ENCODE measurements around the gene TRIM3. TPM values are rescaled to one million over a fixed set of nuclear protein-coding genes. Genes with fewer than 3 reads are reported as not detected.

The TRIM3 gene
- total RNA-seq, result 13.3 and 13.5 TPM in 2 replicates

DNA sequence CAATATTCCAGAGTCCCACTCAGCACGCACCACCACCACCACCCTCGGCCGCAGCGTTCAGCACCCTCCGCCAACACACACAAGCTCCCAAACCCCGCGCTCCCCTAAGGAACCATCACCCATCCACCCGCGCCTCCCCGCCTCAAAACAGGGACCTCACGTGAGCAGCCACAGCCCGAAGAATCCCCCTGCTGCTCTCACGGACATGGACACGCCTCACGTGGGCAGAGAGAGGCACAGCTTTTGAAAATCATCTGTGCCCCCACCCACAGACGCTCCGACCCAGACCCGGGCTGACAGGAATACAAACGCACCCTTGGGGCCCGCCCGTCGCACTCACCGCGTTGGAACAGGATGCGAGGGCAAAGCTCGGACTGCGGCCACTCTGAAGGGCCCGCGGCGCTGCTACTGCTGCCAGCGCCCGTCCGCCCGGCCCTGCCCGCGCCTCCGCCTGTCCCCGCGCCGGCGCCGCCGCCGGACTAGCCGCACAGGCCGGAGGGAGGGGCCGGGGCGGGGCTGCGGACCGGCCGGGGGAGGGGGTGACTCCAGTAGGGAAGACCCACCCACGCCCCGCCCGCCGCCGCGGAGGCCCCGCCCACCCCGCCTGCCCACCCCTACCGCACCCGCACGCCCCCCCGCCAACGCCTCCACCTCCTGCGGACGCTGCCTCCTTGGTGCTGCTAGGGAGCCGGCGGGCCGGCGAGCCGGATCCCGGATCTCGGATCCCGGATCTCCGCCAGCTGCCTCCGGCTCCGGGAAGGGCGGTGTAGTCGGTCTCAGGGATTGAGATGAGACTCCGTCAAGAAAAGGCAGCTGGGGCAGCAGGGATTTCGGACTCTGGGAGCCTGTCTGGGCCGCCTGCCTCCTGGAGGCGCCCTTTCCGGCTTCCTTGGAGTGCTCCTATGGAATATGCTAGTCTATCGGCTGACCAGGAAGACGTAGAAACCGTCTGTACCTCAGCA lies at the start of gene TRIM3:
TRIM3 (minus strand) TSS at position 491 of the 962 bp plus-strand sequence. CDS start 8,246 bp downstream, outside the sequence.

DNA sequence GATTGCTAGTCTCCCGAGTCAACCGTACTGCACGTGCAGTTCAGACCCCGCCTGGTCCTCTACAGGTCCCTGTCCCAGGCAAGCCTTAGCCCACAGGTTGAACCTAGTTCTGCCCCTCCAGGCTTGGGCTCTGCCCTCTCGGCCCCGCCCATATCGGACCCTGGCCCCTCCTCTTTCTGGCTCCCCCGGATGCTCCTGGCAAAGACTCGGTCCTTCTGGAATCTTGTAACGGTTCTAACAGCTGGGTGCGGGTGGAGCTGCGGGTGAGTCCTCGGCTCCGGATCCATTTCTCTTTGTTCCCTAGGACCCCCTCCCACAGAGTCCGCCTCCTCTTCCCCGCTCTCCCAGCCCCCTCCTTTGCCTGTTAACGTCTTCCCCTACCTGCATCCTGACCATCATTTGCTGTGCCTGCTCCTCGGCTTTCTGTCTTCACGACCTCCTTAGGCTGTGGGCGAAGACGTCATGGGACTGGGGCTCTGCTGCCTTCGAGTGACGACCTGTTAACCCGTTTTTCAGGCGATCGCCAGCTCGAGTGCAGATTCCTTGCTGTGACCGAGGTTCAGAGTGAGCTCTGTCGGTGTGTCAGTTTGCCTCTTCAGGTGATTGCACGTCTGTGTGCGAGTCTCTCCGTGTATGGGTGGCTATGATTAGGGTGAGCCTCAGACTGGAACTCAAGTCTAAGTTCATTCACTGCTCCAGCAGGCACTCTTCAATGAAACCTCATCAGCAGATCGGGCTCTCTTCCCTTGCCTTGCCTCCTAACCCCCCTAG lies 23.5 kb upstream of the TRIM3 start, which contains the start of gene DNHD1:
DNHD1 (plus strand) TSS at position 212 of the 771 bp plus-strand sequence. CDS start 936 bp downstream, outside the sequence.

DNA sequence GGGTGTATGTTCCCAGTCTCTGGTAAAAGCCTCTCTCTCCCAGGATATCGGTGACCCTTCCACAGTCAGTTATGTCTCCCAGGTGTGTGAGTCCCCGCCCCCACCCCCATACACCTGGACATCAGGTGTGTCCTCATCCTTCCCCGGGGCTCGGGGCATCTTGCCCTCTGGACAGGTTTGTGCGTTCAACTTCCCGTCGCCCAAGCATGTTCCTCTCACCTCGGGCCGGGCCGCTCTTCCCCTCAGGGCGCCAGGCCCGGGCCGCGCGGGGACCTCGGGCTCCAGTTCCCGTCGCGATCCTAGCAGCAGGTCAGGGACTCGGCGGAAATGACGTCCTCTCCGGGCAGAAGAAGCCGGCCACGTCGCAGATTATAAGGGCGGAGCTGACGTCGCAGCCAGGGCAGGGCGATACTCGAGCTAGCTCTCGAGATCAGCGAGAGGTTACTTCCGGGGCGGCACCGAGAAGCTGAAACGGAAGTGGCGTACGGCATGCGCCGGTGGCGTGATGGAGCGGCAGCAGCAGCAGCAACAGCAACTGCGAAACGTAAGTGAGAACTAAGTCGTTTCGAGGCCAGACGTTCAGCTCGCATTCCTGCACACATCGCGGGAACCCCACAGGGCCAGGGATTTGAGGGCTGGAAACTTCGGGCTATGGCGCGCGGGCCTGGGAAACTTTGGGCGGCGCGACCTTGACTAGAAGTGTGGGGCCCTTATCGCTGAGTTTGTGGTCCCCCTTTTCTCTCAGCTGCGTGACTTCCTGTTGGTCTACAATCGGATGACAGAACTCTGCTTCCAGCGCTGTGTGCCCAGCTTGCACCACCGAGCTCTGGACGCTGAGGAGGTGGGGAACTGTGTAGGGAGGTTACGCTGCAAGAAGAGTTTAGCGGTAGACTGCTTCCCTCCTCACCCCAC lies 7.5 kb upstream of the TRIM3 start, which contains the start of the genes ARFIP2 and TIMM10B:
ARFIP2 (minus strand) TSS at position 320 of the 912 bp plus-strand sequence. CDS start 910 bp downstream, outside the sequence.
TIMM10B (plus strand) TSS at position 490 of the 912 bp plus-strand sequence; CDS start at position 506, 16 bp downstream.

DNA sequence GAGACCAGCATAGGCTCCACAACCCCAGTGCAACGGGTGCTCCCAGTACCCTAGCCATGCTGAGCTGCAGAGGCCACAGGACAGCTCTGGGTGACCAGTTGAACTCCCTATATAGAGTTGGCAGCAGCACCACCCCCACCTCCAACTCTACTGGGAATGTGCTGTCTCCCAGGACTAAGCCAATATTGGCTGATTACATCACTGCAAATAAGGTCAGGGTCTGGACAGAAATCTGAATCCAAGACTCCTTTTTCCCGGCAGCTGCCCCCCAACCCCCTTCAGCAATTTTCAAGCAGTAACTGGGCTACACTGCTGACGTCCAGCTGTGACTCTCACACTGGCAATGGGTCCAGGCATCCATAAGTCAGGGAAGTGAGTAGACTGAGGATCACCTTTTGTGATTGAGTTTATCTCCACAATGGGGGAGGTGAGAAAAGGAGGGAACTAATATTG lies 32.8 kb downstream of the TRIM3 start, which contains the start of gene HPX:
HPX (minus strand) TSS at position 82 of the 453 bp plus-strand sequence; CDS start at position 58, 24 bp downstream.

DNA sequence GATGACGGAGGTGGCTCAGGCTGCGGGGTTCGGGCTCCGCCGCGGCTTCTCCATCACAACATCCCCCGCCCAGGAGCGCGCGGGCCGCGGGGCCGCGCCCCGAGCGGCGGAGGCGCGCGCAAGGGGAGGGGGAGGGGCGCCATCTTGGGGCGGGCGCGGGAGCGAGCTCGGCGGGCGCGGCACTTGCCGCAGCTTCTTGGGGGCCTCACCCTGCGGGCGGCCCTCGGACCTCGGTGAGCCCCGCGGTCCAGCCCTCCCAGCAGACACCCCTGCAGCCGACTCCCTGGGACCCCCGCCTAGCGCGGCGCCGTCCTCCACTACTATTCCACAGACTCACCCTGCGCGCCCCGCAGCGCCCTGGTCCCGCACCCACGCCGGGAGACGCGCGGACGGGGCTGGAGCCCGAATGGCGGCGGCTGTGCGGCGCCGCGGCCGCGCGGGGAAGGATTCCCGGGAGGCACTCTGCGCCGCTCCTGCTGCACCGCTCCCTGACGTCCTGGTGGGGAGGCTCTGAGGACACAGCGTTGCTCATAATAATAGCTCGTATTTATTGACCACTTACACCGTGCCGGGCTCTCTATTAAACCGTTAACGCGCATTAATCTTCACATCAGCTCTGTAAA lies 54.6 kb downstream of the TRIM3 start, which contains the start of gene APBB1:
APBB1 (minus strand) TSS at position 86 of the 623 bp plus-strand sequence. CDS start 7,747 bp downstream, outside the sequence.

Other genes starting within 250 kb of the TRIM3 start
- gene FHIP1B, start 239.3 kb downstream of the TRIM3 start, total RNA-seq, result 11.8 TPM in 2 replicates
- 0.13 TPM in 1 of 2 replicates, not detected in the other for gene CNGA4, start 234.9 kb downstream of the TRIM3 start, total RNA-seq
- gene CCKBR, start 214.1 kb downstream of the TRIM3 start, total RNA-seq, result not detected in 2 replicates
- gene CAVIN3, start 153.4 kb downstream of the TRIM3 start, total RNA-seq, result 219 and 224 TPM in 2 replicates
- 49.9 and 60.9 TPM in 2 replicates for gene SMPD1, start 83.5 kb downstream of the TRIM3 start, total RNA-seq
- gene APBB1, start 54.8 kb downstream of the TRIM3 start, total RNA-seq, result 32.1 and 37.8 TPM in 2 replicates
- 0.65 and 2.2 TPM in 2 replicates for gene HPX, start 33.0 kb downstream of the TRIM3 start, total RNA-seq
- gene ARFIP2, start 7.4 kb upstream of the TRIM3 start, total RNA-seq, result 47.9 and 59.8 TPM in 2 replicates
- 37.9 and 46.8 TPM in 2 replicates for gene TIMM10B, start 7.6 kb upstream of the TRIM3 start, total RNA-seq
- 7.9 and 9.3 TPM in 2 replicates for gene DNHD1, start 23.3 kb upstream of the TRIM3 start, total RNA-seq
- 9.8 and 11.2 TPM in 2 replicates for gene RRP8, start 129.7 kb upstream of the TRIM3 start, total RNA-seq
- gene ILK, start 129.8 kb upstream of the TRIM3 start, total RNA-seq, result 126 and 130 TPM in 2 replicates
- 24.1 and 38.9 TPM in 2 replicates for gene TAF10, start 138.3 kb upstream of the TRIM3 start, total RNA-seq
- 68.5 and 100 TPM in 2 replicates for gene TPP1, start 145.5 kb upstream of the TRIM3 start, total RNA-seq
- gene DCHS1, start 181.9 kb upstream of the TRIM3 start, total RNA-seq, result 13.7 and 17.4 TPM in 2 replicates
- gene MRPL17, start 209.4 kb upstream of the TRIM3 start, total RNA-seq, result 27.3 and 32.3 TPM in 2 replicates